ENCODE results near the gene GRM7.

Gene GRM7

DNA sequence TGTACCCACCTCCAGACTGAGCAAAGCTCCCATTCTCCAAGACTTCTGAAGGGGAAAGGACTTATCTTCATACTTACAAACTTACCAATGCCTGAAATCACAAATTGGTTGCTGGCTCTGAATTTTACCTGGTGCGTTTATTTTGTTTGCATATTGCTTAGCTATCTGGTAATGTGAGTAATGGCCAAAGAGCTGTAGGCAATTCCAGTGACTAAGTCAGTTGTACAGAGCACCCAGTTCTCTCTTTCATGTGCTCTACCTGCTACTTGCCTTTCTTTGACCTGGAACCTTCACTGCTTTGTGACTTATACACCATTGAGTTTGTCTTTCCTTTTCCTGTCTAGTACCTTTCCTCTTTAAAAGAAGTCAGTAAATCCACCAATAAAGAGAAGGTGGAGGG, 884.8 kb downstream of the GRM7 start:
- no peak for DNase-seq

DNA sequence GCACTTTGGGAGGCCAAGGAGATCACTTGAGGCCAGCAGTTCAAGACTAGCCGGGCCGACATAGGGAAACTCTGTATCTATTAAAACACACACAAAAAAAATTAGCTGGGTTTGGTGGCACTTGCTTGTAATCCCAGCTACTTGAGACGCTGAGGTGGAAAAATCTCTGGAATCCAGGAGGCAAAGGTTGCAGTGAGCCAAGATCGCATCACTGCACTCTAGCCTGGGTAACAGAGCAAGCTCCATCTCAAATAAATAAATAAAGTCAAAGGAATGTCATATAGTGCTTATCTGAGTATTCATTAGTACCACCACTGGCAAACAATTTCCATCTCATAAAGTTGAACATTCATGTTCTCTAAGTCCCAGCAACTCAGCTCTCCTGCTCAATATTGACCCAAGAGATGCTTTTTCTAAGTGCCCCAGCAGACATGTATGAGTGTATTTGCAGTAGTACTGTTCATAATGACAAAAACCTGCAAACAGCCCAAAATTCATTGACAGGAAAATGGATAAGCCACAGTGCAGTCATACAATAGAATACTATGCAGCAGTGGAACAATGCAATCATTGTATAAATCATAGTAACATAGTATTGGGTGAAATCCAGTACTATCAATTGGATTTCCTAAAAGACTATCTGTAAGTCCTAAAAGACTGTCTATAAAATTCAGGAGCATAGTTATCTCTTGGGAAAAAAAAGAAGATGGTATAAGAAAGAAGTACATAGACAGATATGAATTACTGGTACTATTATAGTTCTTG, 889.2 kb downstream of the GRM7 start:
- DNase-seq = no peak

DNA sequence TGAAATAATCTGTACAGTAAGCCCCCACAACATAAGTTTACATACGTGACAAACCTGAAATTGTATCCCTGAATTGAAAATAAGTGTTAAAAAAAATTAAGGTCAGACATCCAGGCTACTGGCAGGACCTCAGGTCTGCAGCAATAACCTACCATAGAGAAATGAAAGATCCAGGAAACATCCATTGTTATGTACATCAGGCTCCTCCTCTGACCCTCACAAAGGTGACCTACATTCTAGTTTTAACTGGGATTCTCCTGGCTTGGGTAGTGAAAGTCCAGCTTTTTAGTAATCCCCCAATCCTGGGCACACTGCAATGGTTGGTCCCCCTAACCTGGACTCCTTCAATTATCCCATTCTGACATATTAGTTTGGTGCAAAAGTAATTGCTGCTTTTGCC, 891.1 kb downstream of the GRM7 start:
- DNase-seq = no peak

DNA sequence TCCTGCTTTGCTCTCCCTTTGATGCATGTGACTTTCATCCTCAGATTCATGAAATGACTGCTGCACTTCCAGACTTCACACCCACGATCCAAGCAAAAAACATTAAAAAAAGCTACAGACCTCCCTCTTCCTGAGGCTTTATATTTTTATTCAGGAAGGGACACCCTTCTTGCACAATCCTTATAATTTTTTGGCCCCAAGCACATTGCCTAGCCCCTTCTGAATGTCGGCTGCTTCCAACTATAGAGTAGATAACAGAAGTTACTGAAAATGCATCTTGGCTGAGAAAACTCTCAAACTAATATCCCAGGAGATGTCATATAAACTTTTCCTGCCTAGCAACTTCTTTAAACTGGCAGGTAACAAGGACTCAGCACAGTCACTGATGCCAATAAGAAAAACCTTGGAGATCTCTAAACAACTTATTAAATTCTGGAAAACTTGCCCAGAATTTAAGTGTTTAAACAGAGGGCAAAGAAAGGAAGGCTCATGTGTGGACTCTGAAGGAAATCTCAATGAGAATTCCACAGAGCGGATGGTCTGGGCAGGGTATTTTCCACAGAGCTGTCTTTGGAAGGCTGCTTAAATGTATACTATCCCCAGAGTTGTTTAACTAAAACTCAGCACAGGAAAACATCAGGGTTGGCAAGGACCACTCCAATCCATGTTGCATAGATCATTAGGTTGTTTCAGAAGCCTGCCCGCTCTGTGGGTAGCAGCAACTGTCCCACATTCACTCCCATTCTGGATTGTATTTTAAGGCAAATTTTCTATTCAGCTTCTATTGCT, 893.9 kb downstream of the GRM7 start:
- DNase-seq = no peak

DNA sequence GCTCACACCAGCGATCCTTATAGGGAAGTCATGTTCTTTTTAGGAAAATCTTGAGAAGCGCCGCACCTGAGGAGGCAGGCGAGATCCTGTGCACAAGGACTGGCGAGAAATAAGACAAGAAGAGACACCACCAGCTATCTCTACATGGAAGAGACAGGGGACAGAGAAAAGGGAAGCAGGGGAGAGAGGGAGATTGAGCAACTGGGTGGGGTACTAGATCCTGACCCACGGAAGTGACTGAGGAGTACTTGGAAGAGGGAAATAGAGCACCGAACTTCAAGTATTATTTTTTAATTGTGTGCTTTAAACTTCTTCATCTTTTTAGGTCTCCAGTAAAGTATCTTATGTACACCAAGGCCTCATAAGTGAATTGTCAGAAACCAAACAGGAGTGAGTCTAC, 898.7 kb downstream of the GRM7 start:
- DNase-seq = no peak

DNA sequence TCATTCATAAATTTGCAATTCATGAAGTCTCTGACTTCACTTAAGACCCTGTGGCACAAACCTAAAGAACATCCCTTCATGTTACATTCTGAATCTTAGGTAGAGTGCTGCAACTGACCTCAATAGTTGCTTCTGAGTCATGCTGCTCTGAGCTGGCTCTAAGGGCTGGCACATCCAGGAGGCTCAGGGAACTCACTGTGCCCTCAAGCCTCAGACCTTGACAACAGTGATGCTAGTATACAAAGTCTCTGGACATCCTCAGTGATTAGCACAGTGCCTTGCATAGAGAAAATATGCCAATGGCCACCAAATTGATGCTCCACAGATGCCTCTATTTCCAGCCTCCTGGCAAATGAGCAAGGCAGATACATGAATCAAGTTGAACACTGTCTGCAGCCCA, 899.8 kb downstream of the GRM7 start:
- no peak for DNase-seq

DNA sequence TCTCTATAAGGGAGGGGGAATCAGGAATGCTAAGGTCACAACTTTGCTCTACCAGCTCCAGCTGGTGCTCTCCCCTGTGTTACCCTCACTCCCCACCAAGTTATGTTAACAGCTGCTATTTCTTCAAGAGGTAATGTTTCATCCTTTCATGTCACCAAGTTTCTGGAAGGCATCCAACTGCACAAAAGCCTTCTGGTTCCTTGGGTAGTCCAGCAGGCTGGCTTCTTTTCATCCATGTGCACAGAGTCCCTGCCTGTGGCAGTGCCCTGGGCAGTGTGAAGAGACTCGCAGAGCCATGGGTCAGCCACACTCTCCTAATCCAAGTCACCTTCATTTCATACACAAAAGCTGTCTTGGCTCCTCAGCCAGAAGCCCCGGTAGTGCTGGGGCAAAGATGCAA, 903.2 kb downstream of the GRM7 start:
- DNase-seq = no peak

DNA sequence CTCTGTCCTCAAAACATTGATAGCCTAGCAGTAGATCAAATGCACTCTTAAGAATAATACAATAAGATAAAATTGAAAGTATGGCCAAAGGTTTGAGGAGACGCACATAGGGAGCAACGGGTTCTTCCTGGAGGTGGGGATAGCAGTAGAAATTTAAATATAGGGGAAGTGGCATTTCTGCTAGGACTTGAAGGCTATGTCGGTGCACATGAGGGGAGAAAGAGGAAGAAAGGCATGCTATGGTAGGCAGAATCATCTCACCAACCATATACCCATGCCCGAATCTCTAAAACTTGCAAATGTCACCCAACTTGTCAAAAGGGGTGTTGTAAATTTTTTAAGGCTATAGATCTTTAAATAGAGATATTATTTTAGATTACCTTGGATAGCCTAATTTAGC, 905.6 kb downstream of the GRM7 start:
- DNase-seq = no peak

DNA sequence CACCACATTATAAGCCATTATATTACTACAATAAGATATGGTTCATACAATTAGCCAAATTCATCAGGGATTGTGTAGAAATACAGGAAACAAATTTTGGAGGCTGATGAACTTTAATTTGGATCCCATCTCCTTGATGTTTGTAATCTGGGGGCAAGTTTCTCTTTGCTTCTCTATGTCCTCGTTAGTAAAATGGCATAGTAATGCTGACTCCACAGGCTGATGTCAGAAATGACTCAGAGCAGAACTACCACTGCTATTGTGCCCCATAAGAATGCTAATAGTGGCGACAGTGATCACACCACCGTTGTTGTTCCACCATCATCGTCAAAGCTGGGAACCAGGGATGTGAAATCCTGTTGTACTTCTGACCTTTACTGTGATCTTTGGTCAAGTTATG, 918.4 kb downstream of the GRM7 start:
- DNase-seq = no peak

DNA sequence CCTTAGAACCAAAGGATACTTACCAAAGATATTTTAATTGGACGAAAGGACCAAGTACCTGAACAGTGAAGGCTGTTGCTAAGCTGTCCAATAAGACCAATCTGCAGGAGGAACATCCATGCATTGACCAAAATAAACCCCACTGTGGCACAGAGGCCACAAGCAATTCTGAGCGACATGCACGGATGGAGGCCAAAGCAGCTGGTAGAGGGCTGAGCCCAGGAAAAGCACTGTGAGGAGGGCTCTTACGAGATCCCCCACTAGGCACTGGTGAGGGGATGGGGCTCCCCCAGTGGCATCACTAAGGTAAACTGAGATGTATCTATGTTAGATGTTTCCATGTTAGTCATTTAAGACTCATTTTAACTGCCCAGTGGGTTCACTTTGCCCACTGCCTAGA, 920.5 kb downstream of the GRM7 start:
- DNase-seq = no peak

DNA sequence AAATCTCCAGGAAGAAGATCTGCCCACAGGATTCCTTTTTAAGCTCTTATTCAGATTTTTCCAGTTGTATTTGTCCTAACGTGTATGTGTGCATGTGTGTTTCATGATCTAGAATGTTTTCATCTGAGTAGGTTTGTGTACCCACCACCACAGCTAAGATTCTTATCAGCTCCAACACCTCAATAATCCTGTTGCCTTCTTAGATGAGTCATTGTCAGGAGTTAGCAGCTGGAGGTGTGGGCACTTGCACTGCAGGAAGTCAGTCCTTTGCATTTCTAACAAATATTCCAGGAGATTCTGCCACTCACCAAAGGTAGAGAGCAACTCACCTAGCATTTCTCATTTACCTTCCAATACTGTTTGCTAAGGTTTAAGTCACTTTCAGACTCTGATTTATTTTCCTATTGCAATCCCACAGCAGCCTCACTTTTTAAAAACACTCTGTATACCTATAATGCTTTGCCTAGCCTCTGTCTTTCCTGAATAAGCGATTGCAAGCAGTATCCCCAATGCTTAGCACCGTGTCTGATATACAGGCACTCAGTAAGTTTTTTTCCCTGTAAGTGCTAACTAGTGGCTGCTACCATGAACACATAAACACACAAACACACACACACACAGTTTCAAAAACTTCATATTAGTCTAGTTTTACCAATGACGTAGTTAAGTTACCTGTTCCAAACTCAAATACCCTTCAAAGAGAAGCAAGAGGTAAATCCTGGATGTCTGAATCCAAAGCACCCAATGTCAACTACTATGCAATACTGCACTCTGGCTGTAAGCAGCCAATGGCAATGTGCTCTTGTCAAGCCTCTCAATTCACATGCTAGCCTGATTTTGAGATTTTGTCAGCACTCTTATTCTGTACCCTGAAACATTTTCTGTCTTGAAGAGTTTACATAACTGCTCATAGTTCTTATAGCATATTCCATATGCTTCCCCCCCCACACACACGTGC, 927.2 kb downstream of the GRM7 start:
- DNase-seq = no peak

DNA sequence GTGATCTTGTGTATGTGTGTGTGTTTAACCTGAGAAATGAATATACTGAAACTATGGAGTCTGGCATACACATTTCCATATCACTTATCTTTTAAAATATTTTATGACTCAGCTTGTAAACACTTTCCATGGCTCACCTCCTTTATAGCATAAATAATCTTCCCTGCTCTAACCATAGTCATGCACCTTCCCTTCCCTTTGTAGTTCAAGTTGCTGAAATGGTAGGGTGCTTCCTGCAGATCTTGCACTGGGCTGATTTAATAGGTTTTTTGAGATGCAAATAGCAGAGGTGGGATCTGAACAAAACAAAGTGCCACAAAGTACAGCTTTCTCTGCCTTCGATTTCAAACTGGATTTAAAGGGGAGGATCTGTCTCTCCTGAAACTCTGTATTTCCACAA, 928.0 kb downstream of the GRM7 start:
- no peak for DNase-seq

DNA sequence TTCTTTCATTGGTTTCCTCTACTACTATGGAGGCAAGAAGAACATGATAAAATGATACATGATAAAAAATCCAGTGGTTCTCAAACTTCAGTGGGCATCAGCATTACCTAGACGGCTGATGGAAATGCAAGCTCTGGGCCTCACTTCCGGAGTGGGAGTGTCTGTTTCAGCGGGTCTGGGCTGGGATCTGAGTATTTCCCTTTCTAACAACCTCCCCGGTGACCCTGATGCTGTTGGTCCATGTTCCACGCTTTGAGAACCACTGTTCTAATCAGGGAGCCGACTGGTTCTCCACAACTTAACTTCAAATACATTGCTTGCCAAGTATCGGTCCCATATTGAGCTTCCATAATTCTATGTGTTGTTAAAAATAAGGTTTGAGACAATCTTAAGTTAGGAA, 928.4 kb downstream of the GRM7 start:
- DNase-seq = no peak

DNA sequence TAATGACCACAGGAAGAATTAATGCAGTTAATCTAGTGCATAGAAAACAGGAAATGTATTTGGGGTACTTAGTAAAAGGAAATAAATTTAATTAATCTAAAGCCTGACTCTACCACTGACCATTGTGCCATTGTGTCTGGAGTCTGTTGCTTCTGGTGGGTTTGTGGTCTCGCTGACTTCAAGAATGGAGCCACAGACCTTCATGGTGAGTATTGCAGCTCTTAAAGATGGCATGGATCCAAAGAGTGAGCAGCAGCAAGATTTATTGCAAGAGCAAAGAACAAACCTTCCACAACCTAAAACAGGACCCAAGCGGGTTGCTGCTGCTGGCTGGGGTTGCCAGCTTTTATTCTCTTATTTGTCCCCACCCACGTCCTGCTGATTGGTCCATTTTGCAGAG, 929.2 kb downstream of the GRM7 start:
- DNase-seq = no peak

Measured in NCI-H446 (cell line).